Endometrial microvascular endothelial cells (primary cell): ENCODE data around the gene HAND1. TPM values are rescaled to one million over a fixed set of nuclear protein-coding genes. Genes with fewer than 3 reads are reported as not detected.

Experiments
- in situ Hi-C: cut with HindIII; loops from 2 replicates; pipeline ENCODE4 v1.10.0; 2017; ENCODE audit warnings: low sequenced_read_pairs, low pct_unique_long_range_greater_than_20kb; ENCODE audit errors: inconsistent ontology term
- total RNA-seq: library from RNA; depleted of rRNA; stranded (reverse); fragments of >200 nt; gene quantifications from one replicate; pipeline ENCODE4 v1.2.3, GENCODE V29; 2015; ENCODE audit errors: inconsistent ontology term

The HAND1 gene
- total RNA-seq, 1 donor from 2014 or later: not detected

DNA sequence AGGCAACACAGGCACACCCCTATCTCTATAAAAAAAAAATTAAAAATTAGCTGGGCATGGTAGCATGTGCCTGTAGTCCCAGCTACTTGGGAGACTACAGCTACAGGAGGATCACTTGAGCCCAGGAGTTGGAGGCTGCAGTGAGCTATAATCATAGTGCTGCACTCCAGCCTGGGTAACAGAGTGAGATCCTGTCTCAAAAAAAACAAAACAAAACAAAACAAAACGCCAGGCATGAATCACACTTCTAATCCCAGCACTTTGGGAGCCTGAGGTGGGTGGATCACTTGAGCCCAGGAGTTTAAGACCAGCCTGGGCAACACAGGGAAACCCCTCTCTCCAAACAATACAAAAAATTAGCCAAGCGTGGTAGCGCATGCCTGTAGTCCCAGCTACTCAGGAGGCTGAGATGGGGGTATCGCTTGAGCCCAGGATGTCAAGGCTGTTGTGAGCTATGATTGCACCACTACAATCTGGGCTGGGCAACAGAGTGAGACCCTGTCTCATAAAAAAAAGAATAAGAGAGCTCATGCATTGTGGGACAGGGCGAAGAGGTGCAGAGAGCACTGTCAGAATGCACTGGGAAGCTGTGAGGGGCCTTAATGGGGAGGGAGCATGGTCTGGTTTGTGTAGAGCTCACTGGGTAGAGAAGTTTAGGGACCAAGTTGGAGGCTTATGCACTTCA is 40.6 kb downstream of the HAND1 start:
- in situ Hi-C loops: no loop called here

- in situ Hi-C loops: no loop called here
Observed at GRCh38 chr5:154435226-154435625, 42.8 kb downstream of the HAND1 start.

- in situ Hi-C loops: no loop called here
Observed at GRCh38 chr5:154430961-154431630, 46.9 kb downstream of the HAND1 start.

GRCh38 chr5:154430466-154430865 is 47.6 kb downstream of the HAND1 start:
- in situ Hi-C loops: no loop called here

- in situ Hi-C loops: no loop called here
Observed at GRCh38 chr5:154429341-154429740, 48.7 kb downstream of the HAND1 start.

DNA sequence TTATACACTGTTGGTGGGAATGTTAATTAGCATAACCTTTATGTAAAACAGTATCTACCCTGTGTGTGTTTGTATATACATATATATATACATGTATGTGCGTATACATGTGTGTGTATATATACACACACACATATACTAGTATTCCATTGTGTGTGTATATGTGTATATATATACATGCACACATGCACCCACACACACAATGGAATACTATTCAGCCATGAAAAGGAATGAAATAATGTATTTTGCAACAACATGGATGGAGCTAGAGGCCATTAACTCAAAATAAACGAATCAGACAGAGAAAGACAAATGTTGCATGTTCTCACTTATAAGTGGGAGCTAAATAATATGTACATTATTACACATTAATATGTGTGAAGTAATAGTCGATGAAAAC is 49.8 kb downstream of the HAND1 start:
- in situ Hi-C loops: no loop called here

Other genes starting within 250 kb of the HAND1 start
- 7.3 TPM for gene SAP30L, start 32.2 kb downstream of the HAND1 start, total RNA-seq